Ovary (tissue), 9 donors: ENCODE measurements around the gene ETNPPL. TPM values are rescaled to one million over a fixed set of nuclear protein-coding genes. Genes with fewer than 3 reads are reported as not detected.

Experiments
- DNase-seq, 5 donors: peaks; one replicate each; pipeline ENCODE4 v3.0.0-alpha.2; 2019 to 2020
- H3K27ac ChIP-seq, 2 donors: fragments of 200-600 bp; one replicate each; pipeline versions ENCODE4 v1.5.1 to v1.8.0; 2019 to 2022
- H3K27me3 ChIP-seq: fragments of 200-600 bp; one replicate; pipeline ENCODE4 v1.8.0; 2022
- H3K36me3 ChIP-seq: fragments of 200-600 bp; sonication (generic); one replicate; pipeline ENCODE4 v1.5.1; 2019
- H3K4me1 ChIP-seq: one replicate; pipeline ENCODE4 v1.8.1; 2013; ENCODE audit warnings: mild to moderate bottlenecking, moderate library complexity; ENCODE audit not compliant: insufficient read depth
- H3K4me3 ChIP-seq: fragments of 200-600 bp; sonication (generic); one replicate; pipeline ENCODE4 v1.5.1; 2017
- H3K9me3 ChIP-seq, 2 donors: fragments of 200-600 bp in 1 of 2; sonication (generic) in 1 of 2; one replicate each; pipeline versions ENCODE4 v1.5.1 to v1.8.1; 2013 to 2019; ENCODE audit warnings: mild to moderate bottlenecking in 1 of 2, moderate library complexity in 1 of 2
- CTCF ChIP-seq, 3 donors: fragments of 450-650 bp in 2 of 3; fragments of 200-600 bp in 1 of 3; IDR thresholded peaks; one replicate each; pipeline versions ENCODE4 v1.5.1 to v1.8.0; 2016 to 2022; ENCODE audit warnings: antibody characterized with exemption in 3 of 3, mild to moderate bottlenecking in 1 of 3
- EP300 ChIP-seq: sonication (generic); formaldehyde crosslinking; IDR thresholded peaks from one replicate; pipeline ENCODE4 v1.6.1; 2017; ENCODE audit warnings: antibody characterized with exemption
- POLR2A ChIP-seq: fragments of 450-650 bp; IDR thresholded peaks from one replicate; pipeline ENCODE4 v1.6.1; 2017; ENCODE audit warnings: antibody characterized with exemption, mild to moderate bottlenecking, moderate library complexity
- WGBS, 3 donors: extraction: QIAGEN DNeasy Blood & Tissue Kit in 1 of 3; methylation state at CpG; one replicate each; pipeline versions ENCODE4 v1.1.5 to v1.1.7; 2013 to 2017; 5-methylcytosine and 5-hydroxymethylcytosine counted together
- intact Hi-C, 4 donors: fragments of 100-400 bp; cut with DNase I; formaldehyde crosslinking; loops; one replicate each; pipeline versions ENCODE4 v1.11.0 to v1.15.1; 2022 to 2023
- polyA plus RNA-seq, 2 donors: library from polyadenylated mRNA; stranded (reverse); fragments of 200-250 nt in 1 of 2; fragments of 350-450 nt in 1 of 2; fragmentation: Illumina TruSeq in 1 of 2; extraction: RNeasy Lipid Tissue Mini Kit (QIAGEN cat#74804) in 1 of 2; gene quantifications; one replicate each; pipeline ENCODE4 v1.2.3, GENCODE V29; 2013 to 2014
- total RNA-seq, 7 donors: library from RNA; depleted of rRNA in 2 of 7; stranded (reverse); fragments of >200 nt in 2 of 7; fragmentation: NEBNext Ultra II Directional in 3 of 7; extraction: Animal tissue kit (Norgen Biotek cat#: 25700) in 3 of 7; gene quantifications; one replicate each; pipeline versions ENCODE4 v1.1.0 to v1.2.4, GENCODE V29; 2016 to 2023
- donor health status: DM: no; HTN: no; CAD: no; lungs with moderate emphysema.
- donor health status: DM: no; HTN: no; CAD: no.
- donor health status: Bipolar disorder and iron deficiency.
- donor health status: DM: yes; HTN: yes; CAD: no.
- donor health status: DM: no; HTN: no; CAD: no.
- donor health status: DM: yes; HTN: yes; CAD: no.

Gene ETNPPL
- total and polyA plus RNA-seq, 9 donors = 0.05 to 2.3 (median 0.31) TPM; not detected in 3

- Histone ChIP-seq H3K36me3 (no peaks in the 10 kb centered on the region), H3K9me3 (no peaks in the 10 kb centered on the region), H3K27ac (no peak overlapping the region), H3K4me3 (no peak overlapping the region), H3K4me1 (no peaks in the 10 kb centered on the region), H3K27me3 (no peaks in the 10 kb centered on the region)
- no peak for DNase-seq
- TF ChIP-seq POLR2A (no peak), EP300 (no peak), CTCF (IDR thresholded peaks at IDR 0.05) (no peak)
- intact Hi-C loops = no loop called here
- 75 to 81% (median 79%) methylated on average over 3 of the region's 3 CpGs for WGBS, 3 donors
Measured at GRCh38 chr4:108746511-108746910, 16.3 kb downstream of the ETNPPL start.

- Histone ChIP-seq H3K4me1 (no peaks in the 10 kb centered on the region), H3K27ac (no peak overlapping the region), H3K36me3 (no peaks in the 10 kb centered on the region), H3K4me3 (no peak overlapping the region), H3K9me3 (no peaks in the 10 kb centered on the region), H3K27me3 (no peaks in the 10 kb centered on the region)
- TF ChIP-seq EP300 (no peak), POLR2A (no peak), CTCF (IDR thresholded peaks at IDR 0.05) (no peak)
- no peak for DNase-seq
- intact Hi-C loops = no loop called here
Measured at GRCh38 chr4:108744307-108744706, 18.5 kb downstream of the ETNPPL start.

GRCh38 chr4:108742451-108743420 lies 20.1 kb downstream of the ETNPPL start:
- TF ChIP-seq EP300 = no peak
- TF ChIP-seq CTCF (IDR thresholded peaks at IDR 0.05) = no peak
- TF ChIP-seq POLR2A = no peak
- Histone ChIP-seq H3K4me3 (no peak overlapping the region), H3K27ac (no peak overlapping the region), H3K36me3 (no peaks in the 10 kb centered on the region), H3K4me1 (no peaks in the 10 kb centered on the region), H3K9me3 (no peaks in the 10 kb centered on the region), H3K27me3 (no peaks in the 10 kb centered on the region)
- no peak for DNase-seq
- intact Hi-C loops = no loop called here
- 60 to 70% (median 68%) methylated on average over 13 of the region's 13 CpGs for WGBS, 3 donors

GRCh38 chr4:108738003-108738706 lies 24.7 kb downstream of the ETNPPL start:
- H3K27ac ChIP-seq = no peak overlapping the region
- intact Hi-C loops = no loop called here
- DNase-seq = no peak
- H3K27me3 ChIP-seq = no peaks in the 10 kb centered on the region
- H3K36me3 ChIP-seq = no peaks in the 10 kb centered on the region
- no peaks in the 10 kb centered on the region for H3K4me1 ChIP-seq
- TF ChIP-seq CTCF (IDR thresholded peaks at IDR 0.05) = no peak
- no peak for TF ChIP-seq EP300
- TF ChIP-seq POLR2A = no peak
- H3K4me3 ChIP-seq = no peak overlapping the region
- 85 to 86% (median 86%) methylated on average over 2 of the region's 2 CpGs for WGBS, 3 donors
- H3K9me3 ChIP-seq = no peaks in the 10 kb centered on the region
